Dermis blood vessel endothelial cell (primary cell): Measurements from ENCODE around the gene RNF183. TPM values are rescaled to one million over a fixed set of nuclear protein-coding genes. Genes with fewer than 3 reads are reported as not detected.
"Not testable (repeated sequence)": the region's sequence is repeated elsewhere in the genome, so short reads cannot be mapped to it uniquely, and the experiment has no call there.

Source experiments
- DNase-seq: peaks from one replicate; pipeline ENCODE4 v3.0.0; 2010
- total RNA-seq: library from RNA; depleted of rRNA; stranded (reverse); fragments of >200 nt; gene quantifications from 2 replicates; pipeline ENCODE4 v1.2.3, GENCODE V29; 2014

RNF183 gene
- total RNA-seq, 1 donor from 2014 or later: not detected

GRCh38 chr9:113269871-113270270, 33.3 kb downstream of the RNF183 start:
- DNase-seq: no peak

DNA sequence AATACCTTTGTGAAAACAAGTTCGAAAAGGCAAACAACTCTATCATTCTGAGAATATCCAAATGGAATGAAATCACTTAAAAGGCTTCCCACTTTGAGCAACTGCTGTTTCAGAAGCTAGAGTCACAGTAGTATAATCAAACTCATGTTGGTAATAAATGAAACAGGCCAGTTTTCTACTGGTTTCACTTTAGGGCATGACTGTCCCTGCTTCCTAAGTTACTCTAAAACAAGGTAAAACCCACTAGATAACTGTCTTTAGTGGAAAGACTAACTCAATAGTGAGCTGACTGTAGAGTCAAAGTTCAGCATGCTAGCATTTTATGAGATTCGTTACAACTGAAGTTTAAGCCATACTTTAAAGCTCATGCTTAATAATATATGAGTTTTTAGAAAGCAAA, 33.8 kb downstream of the RNF183 start:
- no peak for DNase-seq

DNA sequence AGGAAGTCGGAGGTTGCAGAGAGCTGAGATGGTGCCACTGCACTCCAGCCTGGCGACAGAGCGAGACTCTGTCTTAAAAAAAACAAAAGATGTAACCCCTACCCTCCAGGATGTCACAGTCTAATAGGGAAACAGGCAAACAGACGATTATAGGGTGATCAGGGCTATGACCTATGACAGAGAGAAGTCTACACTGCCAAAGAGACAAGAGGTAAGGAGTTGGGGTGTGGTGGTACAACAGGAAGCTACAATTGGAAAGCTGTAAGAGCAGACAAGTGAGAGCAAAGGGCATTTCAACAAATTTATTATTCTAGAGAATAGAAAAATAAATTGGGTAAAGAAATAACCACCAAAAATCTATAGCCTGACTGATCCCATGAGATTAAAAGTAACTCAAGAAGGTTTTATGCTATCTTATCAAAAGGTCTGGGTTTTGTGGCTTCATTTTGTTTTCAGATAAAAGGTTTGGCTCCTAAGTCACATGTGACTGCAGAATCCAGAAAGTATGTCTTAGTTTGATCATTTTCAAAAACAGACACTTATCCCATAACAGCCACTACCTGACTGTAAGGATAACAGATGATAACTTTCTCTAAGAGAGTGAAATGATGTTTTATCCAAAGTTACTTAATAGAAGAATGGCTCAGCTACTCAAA, 35.1 kb downstream of the RNF183 start:
- DNase-seq: no peak

DNA sequence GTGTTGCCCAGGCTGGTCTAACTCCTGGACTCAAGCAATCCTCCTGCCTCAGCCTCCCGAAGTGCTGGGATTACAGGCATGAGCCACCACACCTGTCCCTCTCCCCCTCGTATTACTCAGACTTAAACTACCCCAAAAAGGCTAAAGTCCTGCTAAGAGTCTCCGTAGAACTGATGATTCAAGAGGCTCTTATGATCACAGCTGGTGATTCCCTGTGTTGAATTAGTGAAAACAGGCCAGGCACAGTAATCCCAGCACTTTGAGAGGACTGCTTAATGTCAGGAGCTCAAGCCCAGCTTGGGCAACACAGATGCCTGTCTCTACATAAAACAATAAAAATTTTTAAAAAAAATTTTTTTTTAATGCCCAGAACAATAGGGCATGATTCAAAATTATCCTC, 37.0 kb downstream of the RNF183 start:
- no peak for DNase-seq

DNA sequence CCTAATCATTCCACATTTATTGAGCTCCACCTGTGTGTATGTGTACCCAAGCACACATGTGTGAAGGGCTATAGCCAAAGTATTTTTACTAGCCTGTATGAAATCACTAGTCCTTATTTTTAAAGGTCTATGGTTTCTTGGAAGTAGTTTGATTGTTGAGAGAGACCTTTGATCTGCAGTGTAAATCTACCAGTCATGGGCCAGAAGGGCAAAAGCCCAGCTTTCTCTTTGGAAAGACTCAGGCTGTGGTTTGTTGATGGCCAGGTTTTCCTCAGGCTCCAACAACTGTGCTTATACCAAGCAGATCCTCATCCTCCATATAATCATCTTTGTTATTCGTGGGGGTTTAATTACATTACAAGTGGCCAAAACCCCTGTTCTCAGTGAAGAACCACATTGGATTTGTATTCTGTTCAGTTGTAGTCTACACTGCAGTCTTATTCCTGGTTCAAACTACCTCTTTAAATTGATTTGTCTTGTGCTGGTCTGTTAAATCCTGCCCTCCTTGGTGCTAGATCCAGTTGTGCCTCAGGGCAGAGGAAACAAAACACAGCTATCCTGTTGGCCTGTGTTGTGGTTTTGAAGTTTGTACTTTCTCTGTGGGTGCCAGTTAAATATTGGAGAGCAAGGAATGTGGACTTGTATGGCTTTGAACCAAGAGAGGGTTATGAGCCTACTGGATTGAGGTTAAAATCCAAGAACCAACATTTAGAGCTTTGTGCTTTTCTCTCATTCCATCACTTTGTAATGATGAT, 41.1 kb downstream of the RNF183 start:
- DNase-seq: no peak

- DNase-seq: no peak
These were observed 44.9 kb downstream of the RNF183 start for GRCh38 chr9:113258282-113258681.

DNA sequence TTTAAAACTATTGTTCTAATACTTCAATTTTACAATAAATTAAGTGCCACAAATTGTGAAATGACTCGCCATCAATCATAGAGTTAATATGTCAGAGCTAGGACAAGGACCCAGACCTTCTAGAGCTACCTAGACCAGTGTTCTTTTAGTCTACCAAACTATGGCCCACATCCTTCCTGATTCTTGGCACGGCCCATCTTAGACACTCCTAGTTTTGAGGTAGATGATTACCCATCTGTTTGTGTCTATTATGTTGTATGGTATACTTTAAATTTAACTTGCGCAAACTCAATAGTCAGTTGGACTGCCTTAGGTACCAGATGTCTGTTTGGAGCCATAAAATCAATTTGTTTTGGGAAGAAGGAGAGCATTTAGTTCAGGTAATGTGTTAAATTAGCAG, 45.3 kb downstream of the RNF183 start:
- no peak for DNase-seq

DNA sequence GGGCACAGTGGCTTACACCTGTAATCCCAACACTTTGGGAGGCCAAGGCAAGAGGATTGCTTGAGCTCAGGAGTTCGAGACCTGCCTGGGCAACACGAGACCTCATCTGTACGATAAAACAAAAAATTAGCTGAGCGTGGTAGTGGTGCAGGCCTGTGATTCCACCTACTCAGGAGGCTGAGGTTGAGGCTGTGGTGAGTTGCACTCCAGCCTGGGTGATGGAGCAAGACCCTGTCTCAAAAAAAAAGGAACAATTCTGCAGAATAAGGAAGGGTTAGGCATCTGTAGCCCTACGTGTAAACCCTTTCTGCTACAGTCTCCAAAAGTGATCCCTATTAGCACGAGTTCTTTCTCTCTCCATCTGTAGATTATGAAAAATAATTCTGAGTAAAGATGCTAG, 47.7 kb downstream of the RNF183 start:
- DNase-seq: no peak

DNA sequence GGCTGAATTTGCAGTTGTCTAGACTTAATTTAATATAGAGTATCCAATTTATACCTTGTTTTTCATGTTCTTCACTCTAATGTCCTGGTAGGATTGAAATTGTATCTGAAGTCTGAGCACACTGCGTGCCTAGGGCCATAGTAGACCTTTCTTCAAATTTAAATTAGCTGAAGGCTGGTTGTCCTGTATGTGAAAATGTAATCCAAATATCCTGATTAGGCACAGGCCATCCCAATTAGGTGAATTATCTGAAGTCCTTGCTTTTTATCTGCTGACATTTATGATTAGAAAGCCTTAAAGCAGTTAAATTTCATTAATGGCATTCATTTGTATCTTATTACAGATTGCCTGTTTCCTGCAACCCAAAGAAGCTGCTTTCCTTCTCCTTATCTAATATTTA, 48.2 kb downstream of the RNF183 start:
- DNase-seq: no peak

GRCh38 chr9:113250807-113251206, 52.4 kb downstream of the RNF183 start:
- DNase-seq: no peak

- DNase-seq: not testable (repeated sequence)
These were observed 53.5 kb downstream of the RNF183 start for GRCh38 chr9:113249661-113250060.

GRCh38 chr9:113247640-113248039, 55.5 kb downstream of the RNF183 start:
- peak; percentile 48 for DNase-seq

Other genes with a start within 250 kb of the RNF183 start
- 1.7 and 2.0 TPM in 2 replicates for gene ZFP37, start 246.7 kb downstream of the RNF183 start, total RNA-seq
- 4.2 and 7.3 TPM in 2 replicates for gene SLC31A2, start 152.4 kb downstream of the RNF183 start, total RNA-seq
- 18.7 and 25.3 TPM in 2 replicates for gene FKBP15, start 82.1 kb downstream of the RNF183 start, total RNA-seq
- 13.4 and 16.5 TPM in 2 replicates for gene SLC31A1, start 81.8 kb downstream of the RNF183 start, total RNA-seq
- gene CDC26, start 27.8 kb downstream of the RNF183 start, total RNA-seq: 52.1 and 67.9 TPM in 2 replicates
- gene PRPF4, start 27.7 kb downstream of the RNF183 start, total RNA-seq: 25.0 and 33.6 TPM in 2 replicates
- 0.17 and 0.37 TPM in 2 replicates for gene WDR31, start 36.9 kb upstream of the RNF183 start, total RNA-seq
- gene BSPRY, start 46.2 kb upstream of the RNF183 start, total RNA-seq: not detected in 2 replicates
- gene HDHD3, start 73.6 kb upstream of the RNF183 start, total RNA-seq: 5.6 and 8.3 TPM in 2 replicates
- gene ALAD, start 97.9 kb upstream of the RNF183 start, total RNA-seq: 15.0 and 22.4 TPM in 2 replicates
- 57.2 and 61.5 TPM in 2 replicates for gene POLE3, start 107.3 kb upstream of the RNF183 start, total RNA-seq
- 0.23 TPM in 1 of 2 replicates, not detected in the other for gene C9orf43, start 107.4 kb upstream of the RNF183 start, total RNA-seq
- 294 and 415 TPM in 2 replicates for gene RGS3, start 160.4 kb upstream of the RNF183 start, total RNA-seq